ENCODE results near the gene SNTG2.

SNTG2 gene

DNA sequence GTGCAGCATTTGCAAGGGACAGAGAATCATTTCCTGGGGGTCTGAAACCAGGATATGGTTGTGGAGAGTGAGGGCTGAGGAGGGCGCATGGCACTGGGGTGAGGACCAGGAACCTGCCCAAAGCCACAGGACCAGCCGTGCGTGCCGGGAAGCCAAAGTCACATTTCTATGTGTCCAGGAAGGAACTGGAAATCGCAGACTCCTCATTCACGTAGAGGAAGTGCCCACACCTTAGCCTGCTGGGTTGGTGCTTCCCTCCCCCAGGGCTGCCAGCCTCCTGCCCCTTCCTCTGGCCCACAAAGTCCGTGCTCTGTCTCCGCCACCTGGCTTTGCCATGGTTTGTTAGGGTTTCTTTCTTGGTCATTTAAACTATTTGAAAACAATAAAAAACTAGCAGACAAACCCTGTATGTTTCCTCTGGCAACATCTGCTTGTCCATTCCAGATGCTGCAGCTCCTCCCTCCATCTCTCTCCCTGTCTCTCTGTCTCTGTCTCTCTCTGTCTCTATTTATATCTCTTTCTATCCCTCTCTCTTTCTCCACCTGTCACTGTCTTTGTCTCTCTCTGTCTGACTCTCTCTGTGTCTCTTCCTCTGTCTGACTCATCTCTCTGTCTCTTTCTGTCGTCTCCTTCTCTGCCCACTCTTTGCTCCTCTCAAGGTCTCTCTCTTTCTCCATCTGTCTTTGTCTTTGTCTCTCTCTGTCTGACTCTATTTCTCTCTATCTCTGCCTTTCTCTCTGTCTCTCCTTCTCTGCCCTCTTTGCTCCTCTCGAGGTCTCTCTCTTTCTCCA lies 299.4 kb downstream of the SNTG2 start:
- TF ChIP-seq, protein P1, sequence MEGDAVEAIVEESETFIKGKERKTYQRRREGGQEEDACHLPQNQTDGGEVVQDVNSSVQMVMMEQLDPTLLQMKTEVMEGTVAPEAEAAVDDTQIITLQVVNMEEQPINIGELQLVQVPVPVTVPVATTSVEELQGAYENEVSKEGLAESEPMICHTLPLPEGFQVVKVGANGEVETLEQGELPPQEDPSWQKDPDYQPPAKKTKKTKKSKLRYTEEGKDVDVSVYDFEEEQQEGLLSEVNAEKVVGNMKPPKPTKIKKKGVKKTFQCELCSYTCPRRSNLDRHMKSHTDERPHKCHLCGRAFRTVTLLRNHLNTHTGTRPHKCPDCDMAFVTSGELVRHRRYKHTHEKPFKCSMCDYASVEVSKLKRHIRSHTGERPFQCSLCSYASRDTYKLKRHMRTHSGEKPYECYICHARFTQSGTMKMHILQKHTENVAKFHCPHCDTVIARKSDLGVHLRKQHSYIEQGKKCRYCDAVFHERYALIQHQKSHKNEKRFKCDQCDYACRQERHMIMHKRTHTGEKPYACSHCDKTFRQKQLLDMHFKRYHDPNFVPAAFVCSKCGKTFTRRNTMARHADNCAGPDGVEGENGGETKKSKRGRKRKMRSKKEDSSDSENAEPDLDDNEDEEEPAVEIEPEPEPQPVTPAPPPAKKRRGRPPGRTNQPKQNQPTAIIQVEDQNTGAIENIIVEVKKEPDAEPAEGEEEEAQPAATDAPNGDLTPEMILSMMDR (conservative IDR thresholded peaks at IDR 0.05; ENCODE audit: low read depth, low read length) = no peak
- DNase-seq (ENCODE audit: low read depth) = no peak
- H3K4me3 ChIP-seq (ENCODE audit: low read length) = no peak overlapping the region

DNA sequence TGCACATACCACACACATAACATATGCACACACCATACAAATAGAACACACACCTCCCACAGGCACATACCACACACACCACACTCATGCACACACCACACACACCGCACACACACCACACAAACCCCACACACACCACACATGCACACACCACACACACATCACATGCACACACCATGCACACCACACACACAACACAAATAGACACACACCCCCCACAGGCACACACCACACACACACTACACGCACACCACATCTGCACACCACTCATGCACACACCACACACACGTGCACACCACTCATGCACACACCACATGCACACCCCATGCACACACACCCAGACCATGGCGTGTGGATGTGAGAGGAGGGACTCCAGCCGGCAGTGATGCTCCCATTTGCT lies 300.9 kb downstream of the SNTG2 start:
- TF ChIP-seq, protein P1 (conservative IDR thresholded peaks at IDR 0.05; ENCODE audit: low read depth, low read length) = no peak
- no peak overlapping the region for H3K4me3 ChIP-seq (ENCODE audit: low read length)
- DNase-seq (ENCODE audit: low read depth) = no peak

DNA sequence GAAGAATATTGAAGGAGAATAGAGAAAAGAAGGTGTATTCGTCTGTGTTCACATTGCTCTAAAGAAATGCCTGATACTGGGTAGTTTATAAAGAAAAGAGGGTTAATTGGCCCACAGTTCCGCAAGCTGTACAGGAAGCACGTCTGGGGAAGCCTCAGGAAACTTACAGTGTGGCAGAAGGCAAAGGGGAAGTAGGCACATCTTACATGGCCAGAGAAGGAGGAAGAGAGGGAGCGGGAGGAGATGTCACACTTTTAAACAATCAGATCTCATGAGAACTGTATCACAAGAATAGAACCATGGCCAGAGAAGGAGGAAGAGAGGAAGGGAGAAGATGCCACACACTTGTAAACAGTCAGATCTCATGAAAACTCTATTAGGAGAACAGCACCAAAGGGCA lies 303.0 kb downstream of the SNTG2 start:
- TF ChIP-seq, protein P1 (conservative IDR thresholded peaks at IDR 0.05; ENCODE audit: low read depth, low read length) = no peak
- no peak for DNase-seq (ENCODE audit: low read depth)
- H3K4me3 ChIP-seq (ENCODE audit: low read length) = no peak overlapping the region

DNA sequence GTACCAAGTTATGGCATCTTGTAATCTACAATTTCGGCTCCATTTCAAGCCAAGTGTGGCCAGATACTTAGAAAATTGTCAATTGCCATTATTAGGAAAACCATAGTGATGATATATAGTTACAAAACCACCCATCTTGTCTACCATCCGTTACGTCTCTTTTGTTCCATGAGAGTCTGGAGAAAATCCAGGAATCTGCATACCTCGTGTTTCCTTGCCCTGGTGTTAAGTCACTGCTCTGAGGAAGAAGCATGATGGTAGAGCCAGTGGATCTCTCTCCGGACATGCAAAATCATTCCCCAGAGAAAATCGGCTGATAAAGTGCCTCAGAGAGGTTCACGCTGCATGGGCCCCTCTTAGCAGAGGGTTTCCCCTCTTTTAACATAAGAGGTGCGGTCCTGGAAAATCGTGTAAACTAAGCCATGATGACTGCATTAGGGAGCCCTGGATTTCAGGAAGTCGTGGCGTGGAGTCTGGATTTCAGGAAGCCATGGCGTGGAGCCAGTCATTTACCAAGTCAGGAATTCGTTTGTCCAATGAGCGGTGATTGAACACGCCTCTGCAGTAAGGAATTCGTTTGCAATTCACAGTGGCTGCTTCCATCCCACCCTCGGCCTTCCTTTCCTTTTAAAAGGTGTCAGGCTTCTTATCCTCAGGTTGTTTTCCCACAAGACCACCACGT lies 304.2 kb downstream of the SNTG2 start:
- no peak overlapping the region for H3K4me3 ChIP-seq (ENCODE audit: low read length)
- TF ChIP-seq, protein P1 (conservative IDR thresholded peaks at IDR 0.05; ENCODE audit: low read depth, low read length) = no peak
- no peak for DNase-seq (ENCODE audit: low read depth)

DNA sequence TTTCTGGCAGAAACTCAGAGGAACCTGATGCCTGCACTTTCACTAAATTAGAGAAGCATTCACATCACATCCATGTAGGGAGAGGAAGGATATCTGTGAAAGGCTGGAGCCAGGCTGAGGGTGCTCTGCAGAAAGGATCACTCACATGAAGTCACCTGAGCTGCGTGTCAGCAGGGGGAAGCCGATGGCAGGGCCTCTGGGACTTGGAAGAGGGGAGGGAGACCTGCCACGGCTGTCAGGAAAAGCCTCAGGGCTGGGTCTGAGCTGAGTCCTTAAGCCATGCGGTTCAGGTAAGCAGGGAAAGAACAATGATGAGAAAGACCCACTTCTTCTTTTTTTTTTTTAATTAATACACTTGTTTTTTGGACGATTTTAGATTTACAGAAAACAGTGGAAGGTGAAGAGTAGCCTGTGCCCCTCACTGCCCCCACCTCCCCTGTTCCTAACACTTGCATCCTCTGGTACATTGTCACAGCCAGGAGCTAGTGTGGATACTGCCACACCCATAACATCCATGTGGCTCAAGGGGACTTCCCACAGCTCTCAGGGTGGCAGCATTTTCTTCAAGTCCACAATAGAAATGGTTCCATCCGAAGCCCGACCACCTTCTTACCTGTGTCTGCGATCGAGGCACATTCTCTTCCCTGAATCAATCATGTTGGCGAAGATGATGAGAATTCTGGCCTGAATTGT lies 306.1 kb downstream of the SNTG2 start:
- DNase-seq (ENCODE audit: low read depth) = no peak
- TF ChIP-seq, protein P1 (conservative IDR thresholded peaks at IDR 0.05; ENCODE audit: low read depth, low read length) = no peak
- no peak overlapping the region for H3K4me3 ChIP-seq (ENCODE audit: low read length)

DNA sequence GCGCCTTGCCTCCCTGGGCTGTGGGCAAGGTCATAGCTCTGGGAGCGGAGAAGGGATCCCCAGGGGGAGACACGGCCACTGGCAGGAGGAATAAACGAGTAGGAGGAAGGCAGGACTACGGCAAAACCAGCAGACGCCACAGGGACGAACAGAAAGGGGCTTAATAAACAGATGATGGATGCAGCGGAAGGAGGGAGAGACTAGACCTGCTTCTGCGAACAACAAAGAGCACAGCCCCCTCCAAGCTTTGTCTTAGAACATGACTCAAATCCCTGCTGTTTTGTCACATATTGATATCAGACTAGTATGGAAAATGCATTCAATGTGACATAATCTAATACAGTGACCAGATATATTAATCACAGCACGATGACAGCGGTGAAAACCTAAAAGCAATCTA lies 306.7 kb downstream of the SNTG2 start:
- DNase-seq (ENCODE audit: low read depth) = no peak
- TF ChIP-seq, protein P1 (conservative IDR thresholded peaks at IDR 0.05; ENCODE audit: low read depth, low read length) = no peak
- no peak overlapping the region for H3K4me3 ChIP-seq (ENCODE audit: low read length)

Data from retinal pigment epithelial cell (primary cell).